GM23248 (cell line): Measurements from ENCODE around the gene CTSE. TPM values are rescaled to one million over a fixed set of nuclear protein-coding genes. Genes with fewer than 3 reads are reported as not detected.
A peak's percentile ranks its signal among the peaks of the same experiment; 100 is the strongest.
"Not testable (repeated sequence)": the region's sequence is repeated elsewhere in the genome, so short reads cannot be mapped to it uniquely, and the experiment has no call there.

Experiments used
- DNase-seq: peaks from one replicate; pipeline ENCODE4 v3.0.0-alpha.2; 2015
- H2AFZ ChIP-seq: fragments of 200-600 bp; sonication (generic); 2 replicates; pipeline ENCODE4 v1.6.1; 2016; ENCODE audit warnings: antibody characterized with exemption
- H3F3A ChIP-seq: fragments of 200-600 bp; sonication (generic); 2 replicates; pipeline ENCODE4 v1.6.1; 2016; ENCODE audit warnings: mild to moderate bottlenecking, antibody characterized with exemption, mixed run types; ENCODE audit not compliant: insufficient read depth
- H3K27ac ChIP-seq: fragments of 200-600 bp; sonication (generic); 2 replicates; pipeline ENCODE4 v1.5.1; 2016; ENCODE audit warnings: mild to moderate bottlenecking
- H3K27me3 ChIP-seq: fragments of 200-600 bp; sonication (generic); replicated peaks from 2 replicates; pipeline ENCODE4 v1.6.1; 2016; ENCODE audit warnings: mild to moderate bottlenecking; ENCODE audit not compliant: insufficient read depth
- H3K36me3 ChIP-seq: fragments of 200-600 bp; sonication (generic); 2 replicates; pipeline ENCODE4 v1.6.1; 2016; ENCODE audit warnings: low read depth, mild to moderate bottlenecking
- H3K4me1 ChIP-seq: fragments of 200-600 bp; sonication (generic); 2 replicates; pipeline ENCODE4 v1.6.1; 2016; ENCODE audit warnings: mild to moderate bottlenecking; ENCODE audit not compliant: insufficient read depth
- H3K4me2 ChIP-seq: fragments of 200-600 bp; sonication (generic); one replicate; pipeline ENCODE4 v1.6.1; 2016; ENCODE audit warnings: mild to moderate bottlenecking; ENCODE audit not compliant: unreplicated experiment
- H3K4me3 ChIP-seq: fragments of 200-600 bp; sonication (generic); 2 replicates; pipeline ENCODE4 v1.5.1; 2016; ENCODE audit warnings: mild to moderate bottlenecking
- H3K79me2 ChIP-seq: fragments of 200-600 bp; sonication (generic); 2 replicates; pipeline ENCODE4 v1.6.1; 2016; ENCODE audit warnings: mild to moderate bottlenecking; ENCODE audit not compliant: insufficient read depth
- H3K9ac ChIP-seq: fragments of 200-600 bp; sonication (generic); 2 replicates; pipeline ENCODE4 v1.6.1; 2016; ENCODE audit warnings: mild to moderate bottlenecking
- H3K9me2 ChIP-seq: fragments of 200-600 bp; sonication (generic); 2 replicates; pipeline ENCODE4 v1.6.1; 2016; ENCODE audit warnings: mixed run types, mild to moderate bottlenecking, moderate library complexity; ENCODE audit not compliant: insufficient read depth
- H3K9me3 ChIP-seq: fragments of 200-600 bp; sonication (generic); one replicate; pipeline ENCODE4 v1.6.1; 2017; ENCODE audit warnings: low read depth
- H4K20me1 ChIP-seq: fragments of 200-600 bp; sonication (generic); 2 replicates; pipeline ENCODE4 v1.6.0; 2016; ENCODE audit not compliant: insufficient read depth
- EZH2 ChIP-seq: fragments of 200-600 bp; sonication (generic); IDR thresholded peaks from 2 replicates; pipeline ENCODE4 v1.6.1; 2018; ENCODE audit warnings: antibody characterized with exemption, mild to moderate bottlenecking; ENCODE audit not compliant: insufficient read depth, poor library complexity, severe bottlenecking
- EZH2phosphoT487 ChIP-seq: fragments of 200-600 bp; sonication (generic); IDR thresholded peaks from 2 replicates; pipeline ENCODE4 v1.6.1; 2018; ENCODE audit warnings: antibody characterized with exemption, moderate library complexity, mild to moderate bottlenecking, low read depth; ENCODE audit not compliant: insufficient read depth
- WGBS, 2 experiments: methylation state at CpG; one replicate each; pipeline ENCODE4 v1.1.6; 2015 to 2017; ENCODE audit warnings: low lambda C conversion rate in 2 of 2, low coverage in 1 of 2; ENCODE audit errors: missing lambda C conversion rate in 2 of 2; 5-methylcytosine and 5-hydroxymethylcytosine counted together
- in situ Hi-C: fragments of 300-500 bp; cut with MboI; formaldehyde crosslinking; loops from 2 replicates; pipeline ENCODE4 v1.15.0; 2020
- polyA plus RNA-seq: library from polyadenylated mRNA; unstranded; fragments of >200 nt; fragmentation: Nextera tagmentation; extraction: Ambion mirVana; gene quantifications from 2 replicates; pipeline ENCODE4 v1.2.1, GENCODE V29; 2016
- total RNA-seq: library from RNA; depleted of rRNA; stranded (reverse); fragments of >200 nt; shearing (Covaris generic); gene quantifications from 2 replicates; pipeline ENCODE4 v1.2.3, GENCODE V29; 2014

The CTSE gene
- total and polyA plus RNA-seq, 2 experiments from 2014 or later, result not detected

DNA sequence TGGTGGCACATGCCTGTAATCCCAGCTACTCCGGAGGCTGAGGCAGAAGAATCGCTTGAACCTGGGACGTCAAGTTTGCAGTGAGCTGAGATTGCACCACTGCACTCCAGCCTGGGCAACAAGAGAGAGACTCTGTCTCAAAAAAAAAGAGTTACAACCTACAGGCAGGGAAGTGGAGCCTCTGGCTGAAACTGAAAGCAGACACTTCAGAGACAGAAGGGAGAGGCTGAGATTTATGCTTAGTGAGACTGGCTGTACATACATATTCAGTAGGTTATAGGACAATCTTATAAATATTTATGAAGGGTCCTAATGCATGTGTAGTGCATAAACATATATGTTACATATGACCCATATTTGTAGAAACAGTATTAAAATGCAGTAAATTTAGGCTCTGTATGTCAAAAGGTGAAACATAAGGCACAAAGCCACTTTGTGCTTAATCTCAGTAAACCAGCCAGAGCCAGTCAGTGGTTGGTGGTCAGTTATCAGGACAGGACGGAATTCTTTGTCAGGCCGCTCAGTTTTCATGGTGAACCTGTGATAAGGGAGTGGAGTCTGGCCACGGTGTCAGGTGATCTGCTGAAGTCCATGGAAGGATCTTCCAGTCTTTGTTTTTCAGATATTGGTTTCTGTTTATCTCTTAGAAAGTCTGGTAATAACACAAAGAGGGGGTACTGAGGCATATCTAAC lies 42.9 kb upstream of the CTSE start:
- H3K4me1 ChIP-seq, result no peaks in the 10 kb centered on the region
- in situ Hi-C loops, result no loop called here
- no peaks in the 10 kb centered on the region for H3F3A ChIP-seq
- H3K4me2 ChIP-seq, result no peak overlapping the region
- no peak overlapping the region for H2AFZ ChIP-seq
- peaks cover 31% of the 10 kb centered on the region for H3K27me3 ChIP-seq
- H3K9ac ChIP-seq, result no peak overlapping the region
- no peaks in the 10 kb centered on the region for H3K9me2 ChIP-seq
- TF ChIP-seq EZH2phosphoT487 (no peak), EZH2 (no peak)
- no peaks in the 10 kb centered on the region for H4K20me1 ChIP-seq
- no peak for DNase-seq
- no peak overlapping the region for H3K4me3 ChIP-seq
- no peaks in the 10 kb centered on the region for H3K9me3 ChIP-seq
- no peaks in the 10 kb centered on the region for H3K36me3 ChIP-seq
- no peak overlapping the region for H3K27ac ChIP-seq
- WGBS, 2 experiments, result 62 to 68% methylated on average over 5 to 6 of the region's 6 CpGs
- no peaks in the 10 kb centered on the region for H3K79me2 ChIP-seq

DNA sequence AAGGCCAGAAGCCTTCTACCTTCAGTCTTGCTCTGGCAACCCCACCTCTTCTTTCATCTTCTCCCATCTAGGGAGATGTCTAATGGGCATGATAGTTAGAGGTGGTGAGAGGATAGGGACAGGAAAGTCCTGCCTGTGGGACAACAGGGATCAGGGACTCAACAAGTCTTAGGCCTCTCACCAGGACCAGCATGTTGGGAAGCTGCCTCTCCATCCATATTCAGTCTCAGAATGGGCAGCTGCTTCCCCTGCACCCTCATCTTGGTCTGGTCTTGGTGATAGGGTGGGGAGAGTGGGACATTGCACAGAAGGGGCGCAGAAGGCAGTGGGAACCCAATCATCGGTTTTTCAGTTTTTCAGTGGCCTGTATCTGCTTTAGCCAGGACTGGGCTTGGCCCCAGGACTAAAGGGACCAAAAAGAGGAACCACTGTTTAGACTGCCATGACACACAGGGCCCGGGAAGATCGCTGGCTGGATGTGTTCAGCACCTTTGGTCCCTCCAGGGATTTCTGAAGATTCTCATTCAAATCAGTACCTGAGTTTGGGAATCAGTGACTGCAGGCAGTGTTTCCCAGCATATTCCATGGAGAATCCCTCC lies 42.0 kb upstream of the CTSE start:
- no peak overlapping the region for H3K27ac ChIP-seq
- in situ Hi-C loops, result no loop called here
- H3K36me3 ChIP-seq, result no peaks in the 10 kb centered on the region
- WGBS, 2 experiments, result 74 to 78% methylated on average over 4 of the region's 4 CpGs
- H3K4me3 ChIP-seq, result no peak overlapping the region
- no peaks in the 10 kb centered on the region for H3K79me2 ChIP-seq
- no peaks in the 10 kb centered on the region for H3K9me2 ChIP-seq
- no peaks in the 10 kb centered on the region for H4K20me1 ChIP-seq
- H3F3A ChIP-seq, result no peaks in the 10 kb centered on the region
- peaks cover 31% of the 10 kb centered on the region for H3K27me3 ChIP-seq
- no peak overlapping the region for H3K4me2 ChIP-seq
- no peak overlapping the region for H3K9ac ChIP-seq
- DNase-seq, result no peak
- H3K4me1 ChIP-seq, result no peaks in the 10 kb centered on the region
- H2AFZ ChIP-seq, result no peak overlapping the region
- TF ChIP-seq EZH2phosphoT487 (no peak), EZH2 (no peak)
- no peaks in the 10 kb centered on the region for H3K9me3 ChIP-seq

DNA sequence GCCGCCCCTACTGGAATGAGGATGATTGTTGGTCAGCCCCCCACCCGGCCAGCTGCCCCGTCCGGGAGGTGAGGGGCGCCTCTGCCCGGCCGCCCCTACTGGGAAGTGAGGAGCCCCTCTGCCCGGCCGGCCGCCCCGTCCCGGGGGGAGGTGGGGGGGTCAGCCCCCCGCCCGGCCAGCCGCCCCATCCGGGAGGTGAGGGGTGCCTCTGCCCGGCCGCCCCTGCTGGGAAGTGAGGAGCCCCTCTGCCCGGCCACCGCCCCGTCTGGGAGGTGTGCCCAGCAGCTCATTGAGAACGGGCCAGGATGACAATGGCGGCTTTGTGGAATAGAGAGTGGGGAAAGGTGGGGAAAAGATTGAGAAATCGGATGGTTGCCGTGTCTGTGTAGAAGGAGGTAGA lies 40.8 kb upstream of the CTSE start:
- H3K9ac ChIP-seq, H3K9me2 ChIP-seq, H4K20me1 ChIP-seq, H3K9me3 ChIP-seq, H3K27ac ChIP-seq, DNase-seq, H3F3A ChIP-seq, H3K4me2 ChIP-seq, H3K4me1 ChIP-seq, H3K36me3 ChIP-seq, in situ Hi-C loops, H3K79me2 ChIP-seq, H3K4me3 ChIP-seq, H2AFZ ChIP-seq: not testable (repeated sequence)
- peaks cover 35% of the 10 kb centered on the region for H3K27me3 ChIP-seq
- WGBS, 2 experiments, result 92% methylated on average over 4 to 13 of the region's 25 CpGs

DNA sequence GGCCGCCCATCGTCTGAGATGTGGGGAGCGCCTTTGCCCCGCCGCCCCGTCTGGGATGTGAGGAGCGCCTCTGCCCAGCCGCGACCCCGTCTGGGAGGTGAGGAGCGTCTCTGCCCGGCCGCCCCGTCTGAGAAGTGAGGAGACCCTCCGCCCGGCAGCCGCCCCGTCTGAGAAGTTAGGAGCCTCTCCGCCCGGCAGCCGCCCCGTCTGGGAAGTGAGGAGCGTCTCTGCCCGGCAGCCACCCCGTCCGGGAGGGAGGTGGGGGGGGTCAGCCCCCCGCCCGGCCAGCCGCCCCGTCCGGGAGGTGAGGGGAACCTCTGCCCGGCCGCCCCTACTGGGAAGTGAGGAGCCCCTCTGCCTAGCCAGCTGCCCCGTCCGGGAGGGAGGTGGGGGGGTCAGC lies 40.3 kb upstream of the CTSE start:
- H3K9me2 ChIP-seq, H3K4me1 ChIP-seq, DNase-seq, H3K9me3 ChIP-seq, H3K4me2 ChIP-seq, in situ Hi-C loops, H3K27ac ChIP-seq, H4K20me1 ChIP-seq, H3K79me2 ChIP-seq, H3F3A ChIP-seq, H3K4me3 ChIP-seq, H3K9ac ChIP-seq, H2AFZ ChIP-seq, H3K36me3 ChIP-seq: not testable (repeated sequence)
- H3K27me3 ChIP-seq, result peaks cover 30% of the 10 kb centered on the region
- 83% methylated on average over 32 of the region's 35 CpGs; no CpG with 5 or more reads in 1 of the 2 experiments for WGBS, 2 experiments

DNA sequence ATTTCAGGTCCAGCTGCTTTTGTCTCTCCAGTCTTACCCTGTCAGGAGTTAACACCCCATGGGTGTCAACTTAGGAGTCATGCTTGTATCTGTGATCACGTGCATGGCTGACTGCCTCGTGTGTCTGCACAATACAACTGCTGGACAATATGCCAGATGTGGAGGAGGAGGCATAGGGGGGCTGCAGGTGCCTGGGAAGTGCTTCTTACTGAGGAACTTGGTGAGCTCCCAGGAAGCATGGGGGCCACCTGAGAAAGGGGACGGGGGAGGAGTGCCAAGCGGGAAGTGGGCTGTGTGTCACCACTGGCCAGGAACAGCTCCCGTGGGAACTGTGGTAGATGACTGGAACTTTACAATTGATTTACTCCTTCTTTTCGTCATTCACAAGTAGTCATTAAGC lies 38.8 kb upstream of the CTSE start:
- Histone ChIP-seq H2AFZ (no peak overlapping the region), H3K9me2 (no peaks in the 10 kb centered on the region), H3K27me3 (peaks cover 15% of the 10 kb centered on the region), H4K20me1 (no peaks in the 10 kb centered on the region), H3K79me2 (no peaks in the 10 kb centered on the region), H3K4me3 (no peak overlapping the region), H3K9me3 (no peaks in the 10 kb centered on the region), H3K4me1 (no peaks in the 10 kb centered on the region), H3K27ac (no peak overlapping the region), H3K36me3 (no peaks in the 10 kb centered on the region), H3F3A (no peaks in the 10 kb centered on the region), H3K4me2 (no peak overlapping the region), H3K9ac (no peak overlapping the region)
- in situ Hi-C loops, result no loop called here
- TF ChIP-seq EZH2phosphoT487 (no peak), EZH2 (no peak)
- WGBS, 2 experiments, result 57 to 63% methylated on average over 6 of the region's 6 CpGs
- peak; percentile 6 for DNase-seq
